ENCODE data around the gene HIVEP3.

Gene HIVEP3

GRCh38 chr1:41580021-41580420, 338.7 kb downstream of the HIVEP3 start (continued):
- TF ChIP-seq ZSCAN4 (tag by site-specific recombination; IDR thresholded peaks at IDR 0.05): no peak
- no peak for TF ChIP-seq ZNF362 (tag by site-specific recombination; IDR thresholded peaks at IDR 0.05)

GRCh38 chr1:41578712-41579335, 339.9 kb downstream of the HIVEP3 start:
- no peaks in the 10 kb centered on the region for H3K4me1 ChIP-seq (ENCODE audit: control insufficient read depth, insufficient read depth, low read length)
- CTCF ChIA-PET: interaction anchor here (0.6 to 3.7 kb wide), 11 partner anchors 11 to 507 kb away, joined by 3 to 12 read pairs (median 3); no protein-coding TSS in a partner anchor
- TF ChIP-seq ZNF23 (tag by site-specific recombination; IDR thresholded peaks at IDR 0.05; ENCODE audit: borderline replicate concordance): no peak
- no peak for TF ChIP-seq ZNF555 (tag by site-specific recombination; conservative IDR thresholded peaks at IDR 0.05)
- TF ChIP-seq TCF7L2 (IDR thresholded peaks at IDR 0.05; ENCODE audit: borderline replicate concordance, low read depth, low read length): peak; percentile 70; the same call in 1 of the 2 replicates
- no peaks in the 10 kb centered on the region for H3K9me3 ChIP-seq (ENCODE audit: control insufficient read depth, insufficient read depth, low read depth, low read length)
- no peak overlapping the region for H3K4me3 ChIP-seq (ENCODE audit: low read depth, low read length)
- H3K36me3 ChIP-seq (ENCODE audit: control insufficient read depth in 2 of 2, insufficient read depth in 1 of 2, low read length in 2 of 2): no peaks in the 10 kb centered on the region
- no peak overlapping the region for H3K27ac ChIP-seq (ENCODE audit: extremely low read depth, low read depth, low read length)
- POLR2A ChIA-PET: no interaction called here

GRCh38 chr1:41576620-41577019, 342.1 kb downstream of the HIVEP3 start:
- H3K36me3 ChIP-seq (ENCODE audit: control insufficient read depth in 2 of 2, insufficient read depth in 1 of 2, low read length in 2 of 2): no peaks in the 10 kb centered on the region

GRCh38 chr1:41576206-41576605, 342.5 kb downstream of the HIVEP3 start:
- ChIA-PET POLR2A (no interaction called here), CTCF (interaction anchor here (0.7 to 1.3 kb wide), 2 partner anchors 291 to 598 kb away, joined by 4 read pairs; no protein-coding TSS in a partner anchor)
- H3K9me3 ChIP-seq (ENCODE audit: control insufficient read depth, insufficient read depth, low read depth, low read length): no peaks in the 10 kb centered on the region
- no peaks in the 10 kb centered on the region for H3K36me3 ChIP-seq (ENCODE audit: control insufficient read depth in 2 of 2, insufficient read depth in 1 of 2, low read length in 2 of 2)
- no peak overlapping the region for H3K4me3 ChIP-seq (ENCODE audit: low read depth, low read length)
- TF ChIP-seq KLF9 (tag by site-specific recombination; IDR thresholded peaks at IDR 0.05; ENCODE audit: low read depth) (no peak), ZNF529 (tag by site-specific recombination; IDR thresholded peaks at IDR 0.05; ENCODE audit: insufficient replicate concordance) (no peak), ZNF664 (tag by site-specific recombination; IDR thresholded peaks at IDR 0.05) (no peak), ZSCAN5A (tag by site-specific recombination; IDR thresholded peaks at IDR 0.05) (no peak), ZNF37A (tag by site-specific recombination; IDR thresholded peaks at IDR 0.05) (no peak)
- H3K4me1 ChIP-seq (ENCODE audit: control insufficient read depth, insufficient read depth, low read length): no peaks in the 10 kb centered on the region
- H3K27ac ChIP-seq (ENCODE audit: extremely low read depth, low read depth, low read length): no peak overlapping the region

More at GRCh38 chr1:41576620-41577019, 342.1 kb downstream of the HIVEP3 start:
- TF ChIP-seq ZBTB21 (tag by site-specific recombination; IDR thresholded peaks at IDR 0.05): no peak
- H3K27ac ChIP-seq (ENCODE audit: extremely low read depth, low read depth, low read length): no peak overlapping the region
- H3K9me3 ChIP-seq (ENCODE audit: control insufficient read depth, insufficient read depth, low read depth, low read length): no peaks in the 10 kb centered on the region
- H3K4me3 ChIP-seq (ENCODE audit: low read depth, low read length): no peak overlapping the region
- H3K4me1 ChIP-seq (ENCODE audit: control insufficient read depth, insufficient read depth, low read length): no peaks in the 10 kb centered on the region
- ChIA-PET POLR2A (no interaction called here), CTCF (interaction anchor here (0.7 to 1.3 kb wide), 2 partner anchors 290 to 597 kb away, joined by 4 read pairs; no protein-coding TSS in a partner anchor)

GRCh38 chr1:41574842-41575241, 343.9 kb downstream of the HIVEP3 start:
- no peaks in the 10 kb centered on the region for H3K4me1 ChIP-seq (ENCODE audit: control insufficient read depth, insufficient read depth, low read length)
- POLR2A ChIA-PET: no interaction called here
- no peak overlapping the region for H3K27ac ChIP-seq (ENCODE audit: extremely low read depth, low read depth, low read length)
- H3K9me3 ChIP-seq (ENCODE audit: control insufficient read depth, insufficient read depth, low read depth, low read length): no peaks in the 10 kb centered on the region
- CTCF ChIA-PET: interaction anchor here (0.5 to 2.8 kb wide), 28 partner anchors 10 to 1061 kb away, joined by 3 to 24 read pairs (median 3); no protein-coding TSS in a partner anchor
- no peak overlapping the region for H3K4me3 ChIP-seq (ENCODE audit: low read depth, low read length)
- no peaks in the 10 kb centered on the region for H3K36me3 ChIP-seq (ENCODE audit: control insufficient read depth in 2 of 2, insufficient read depth in 1 of 2, low read length in 2 of 2)
- no peak for TF ChIP-seq PBX3 (CRISPR knock-in tag; IDR thresholded peaks at IDR 0.05)
- TF ChIP-seq ZNF670 (tag by site-specific recombination; IDR thresholded peaks at IDR 0.05; ENCODE audit: low read depth): no peak
- no peak for TF ChIP-seq TSHZ1 (tag by site-specific recombination; IDR thresholded peaks at IDR 0.05; ENCODE audit: borderline replicate concordance)
- TF ChIP-seq ZNF248 (tag by site-specific recombination; IDR thresholded peaks at IDR 0.05): no peak
- no peak for TF ChIP-seq ZNF664 (tag by site-specific recombination; IDR thresholded peaks at IDR 0.05)
- TF ChIP-seq FEZF1 (tag by site-specific recombination; IDR thresholded peaks at IDR 0.05): no peak

All from HEK293 (cell line).